Erythroblast (primary cell): Measurements from ENCODE around the gene TMPRSS11A.

Source experiments
- GATA1 ChIP-seq: IDR thresholded peaks from 2 replicates; pipeline ENCODE4 v1.6.1; 2011; ENCODE audit warnings: low read depth, mild to moderate bottlenecking, control low read depth, low read length, moderate library complexity
- POLR2A ChIP-seq: IDR thresholded peaks from 2 replicates; pipeline ENCODE4 v1.6.1; 2011; ENCODE audit warnings: mild to moderate bottlenecking, low read length

DNA sequence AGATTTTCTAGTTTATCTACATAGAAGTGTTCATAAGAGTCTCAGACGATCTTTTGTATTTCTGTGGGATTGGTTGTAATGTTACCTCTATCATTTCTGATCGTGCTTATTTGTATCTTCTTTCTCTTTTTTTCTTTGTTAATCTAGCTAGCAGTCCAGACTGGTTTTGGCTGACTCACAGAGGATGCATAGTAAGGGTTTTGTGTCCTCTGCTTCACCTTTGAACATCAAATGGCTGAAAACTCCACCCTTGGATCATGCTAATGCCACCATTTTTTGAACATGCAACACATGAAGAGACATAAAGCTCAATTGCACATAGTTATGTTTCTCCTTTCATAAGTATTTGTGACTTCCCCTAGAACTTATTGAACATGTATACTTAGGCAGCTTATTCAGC, 22.8 kb downstream of the TMPRSS11A start:
- TF ChIP-seq POLR2A (no peak), GATA1 (no peak)
